Astrocyte (in vitro differentiated cells and primary cell): ENCODE measurements around the gene VGLL4. TPM values are rescaled to one million over a fixed set of nuclear protein-coding genes. Genes with fewer than 3 reads are reported as not detected.

Experiments
- DNase-seq: peaks from one replicate; pipeline ENCODE4 v3.0.0-alpha.2; 2010; ENCODE audit warnings: low read depth
- FAIRE-seq: peaks from 2 replicates; lab custom pipeline; 2011; peaks lifted over from hg19 to GRCh38; lab: Jason Lieb, UNC
- H2AFZ ChIP-seq: 2 replicates; pipeline ENCODE4 v1.6.0; 2012; ENCODE audit warnings: low read depth, low read length, inconsistent platforms
- H3K27ac ChIP-seq: 2 replicates; pipeline ENCODE4 v1.5.1; 2011; ENCODE audit warnings: low read depth, low read length, inconsistent platforms
- H3K27me3 ChIP-seq: 2 replicates; pipeline ENCODE4 v1.6.0; 2011; ENCODE audit warnings: low read length, inconsistent platforms; ENCODE audit not compliant: insufficient read depth
- H3K36me3 ChIP-seq: 2 replicates; pipeline ENCODE4 v1.5.1; 2011; ENCODE audit warnings: low read length, inconsistent platforms; ENCODE audit not compliant: insufficient read depth
- H3K4me1 ChIP-seq: 2 replicates; pipeline ENCODE4 v1.5.1; 2011; ENCODE audit warnings: low read length, inconsistent platforms; ENCODE audit not compliant: insufficient read depth
- H3K4me2 ChIP-seq: 2 replicates; pipeline ENCODE4 v1.6.0; 2012; ENCODE audit warnings: low read length, inconsistent platforms
- H3K4me3 ChIP-seq: 2 replicates; pipeline ENCODE4 v1.5.1; 2011; ENCODE audit warnings: low read depth, mild to moderate bottlenecking, low read length, inconsistent platforms; ENCODE audit not compliant: insufficient read depth
- H3K79me2 ChIP-seq: 2 replicates; pipeline ENCODE4 v1.6.0; 2012; ENCODE audit warnings: mild to moderate bottlenecking, low read length, inconsistent platforms; ENCODE audit not compliant: insufficient read depth
- H3K9ac ChIP-seq: 2 replicates; pipeline ENCODE4 v1.6.0; 2012; ENCODE audit warnings: mild to moderate bottlenecking, low read length, inconsistent platforms
- H3K9me3 ChIP-seq: 2 replicates; pipeline ENCODE4 v1.5.1; 2012; ENCODE audit warnings: low read depth, mild to moderate bottlenecking, low read length, inconsistent platforms; ENCODE audit not compliant: insufficient read depth
- H4K20me1 ChIP-seq: 2 replicates; pipeline ENCODE4 v1.6.0; 2012; ENCODE audit warnings: low read length, inconsistent platforms; ENCODE audit not compliant: insufficient read depth
- H3K27ac Mint-ChIP-seq: one replicate; pipeline ENCODE4 v1.8.0; 2021; ENCODE audit warnings: mild to moderate bottlenecking, mixed read lengths; ENCODE audit not compliant: unreplicated experiment
- H3K27me3 Mint-ChIP-seq: one replicate; pipeline ENCODE4 v1.8.0; 2021; ENCODE audit warnings: low read depth, mixed read lengths; ENCODE audit not compliant: unreplicated experiment
- H3K36me3 Mint-ChIP-seq: one replicate; pipeline ENCODE4 v1.8.0; 2021; ENCODE audit warnings: low read depth, mixed read lengths; ENCODE audit not compliant: unreplicated experiment
- H3K4me1 Mint-ChIP-seq: one replicate; pipeline ENCODE4 v1.8.0; 2021; ENCODE audit warnings: low read depth, mixed read lengths; ENCODE audit not compliant: unreplicated experiment
- H3K4me3 Mint-ChIP-seq: one replicate; pipeline ENCODE4 v1.8.0; 2021; ENCODE audit warnings: mild to moderate bottlenecking, moderate library complexity, mixed read lengths; ENCODE audit not compliant: unreplicated experiment
- H3K9me3 Mint-ChIP-seq: one replicate; pipeline ENCODE4 v1.8.0; 2021; ENCODE audit warnings: mild to moderate bottlenecking, mixed read lengths; ENCODE audit not compliant: unreplicated experiment
- EZH2 ChIP-seq: IDR thresholded peaks from 2 replicates; pipeline ENCODE4 v1.6.1; 2012; ENCODE audit warnings: mild to moderate bottlenecking, low read length, inconsistent platforms; ENCODE audit not compliant: insufficient read depth
- total RNA-seq: library from RNA; stranded (reverse); gene quantifications from 2 replicates; pipeline ENCODE4 v1.2.1, GENCODE V29; 2021
- TF ChIP-seq, protein P1 (sequence below): IDR thresholded peaks from 2 replicates; pipeline ENCODE4 v1.5.1; 2011; ENCODE audit warnings: low read depth, mild to moderate bottlenecking, inconsistent platforms, low read length, moderate library complexity; ENCODE audit not compliant: insufficient read depth

The VGLL4 gene
- total RNA-seq, 1 donor from 2014 or later: 70.3 TPM

DNA sequence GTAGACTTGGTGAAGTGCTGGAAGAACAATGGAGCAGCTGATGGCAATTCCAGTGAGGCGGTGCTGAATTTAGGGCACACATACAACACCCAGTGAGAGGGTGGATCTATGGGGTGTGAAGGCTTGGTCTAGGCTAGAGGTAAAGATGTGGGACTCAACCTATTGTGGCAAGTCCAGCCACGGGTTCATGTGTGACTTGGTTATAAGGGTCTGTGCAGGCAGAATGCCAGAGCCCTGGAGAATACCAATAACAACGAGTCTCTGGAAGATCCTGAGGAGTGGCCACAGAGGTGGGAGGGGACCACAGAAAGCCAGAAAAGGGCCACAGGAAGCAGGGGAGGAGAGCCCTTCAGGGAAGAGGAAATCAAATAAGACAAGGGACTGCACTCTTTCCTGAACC, 55.0 kb downstream of the VGLL4 start:
- no peaks in the 10 kb centered on the region for H3K9me3 ChIP-seq
- H2AFZ ChIP-seq: no peak overlapping the region
- Mint-ChIP-seq H3K4me3 (peak overlapping the region; percentile 50), H3K36me3 (peaks cover 19% of the 10 kb centered on the region), H3K27me3 (no peaks in the 10 kb centered on the region), H3K9me3 (peaks cover 2% of the 10 kb centered on the region), H3K27ac (peak overlapping the region; percentile 95), H3K4me1 (peaks cover 87% of the 10 kb centered on the region)
- H3K27ac ChIP-seq: no peak overlapping the region
- FAIRE-seq: no peak
- peaks cover 100% of the 10 kb centered on the region for H3K79me2 ChIP-seq
- peaks cover 50% of the 10 kb centered on the region for H3K4me1 ChIP-seq
- no peak overlapping the region for H3K4me2 ChIP-seq
- H3K4me3 ChIP-seq: no peak overlapping the region
- H3K27me3 ChIP-seq: no peaks in the 10 kb centered on the region
- peaks cover 97% of the 10 kb centered on the region for H4K20me1 ChIP-seq
- H3K36me3 ChIP-seq: peaks cover 5% of the 10 kb centered on the region
- no peak for DNase-seq
- no peak overlapping the region for H3K9ac ChIP-seq
- no peak for TF ChIP-seq EZH2
- TF ChIP-seq, protein P1, sequence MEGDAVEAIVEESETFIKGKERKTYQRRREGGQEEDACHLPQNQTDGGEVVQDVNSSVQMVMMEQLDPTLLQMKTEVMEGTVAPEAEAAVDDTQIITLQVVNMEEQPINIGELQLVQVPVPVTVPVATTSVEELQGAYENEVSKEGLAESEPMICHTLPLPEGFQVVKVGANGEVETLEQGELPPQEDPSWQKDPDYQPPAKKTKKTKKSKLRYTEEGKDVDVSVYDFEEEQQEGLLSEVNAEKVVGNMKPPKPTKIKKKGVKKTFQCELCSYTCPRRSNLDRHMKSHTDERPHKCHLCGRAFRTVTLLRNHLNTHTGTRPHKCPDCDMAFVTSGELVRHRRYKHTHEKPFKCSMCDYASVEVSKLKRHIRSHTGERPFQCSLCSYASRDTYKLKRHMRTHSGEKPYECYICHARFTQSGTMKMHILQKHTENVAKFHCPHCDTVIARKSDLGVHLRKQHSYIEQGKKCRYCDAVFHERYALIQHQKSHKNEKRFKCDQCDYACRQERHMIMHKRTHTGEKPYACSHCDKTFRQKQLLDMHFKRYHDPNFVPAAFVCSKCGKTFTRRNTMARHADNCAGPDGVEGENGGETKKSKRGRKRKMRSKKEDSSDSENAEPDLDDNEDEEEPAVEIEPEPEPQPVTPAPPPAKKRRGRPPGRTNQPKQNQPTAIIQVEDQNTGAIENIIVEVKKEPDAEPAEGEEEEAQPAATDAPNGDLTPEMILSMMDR: no peak

DNA sequence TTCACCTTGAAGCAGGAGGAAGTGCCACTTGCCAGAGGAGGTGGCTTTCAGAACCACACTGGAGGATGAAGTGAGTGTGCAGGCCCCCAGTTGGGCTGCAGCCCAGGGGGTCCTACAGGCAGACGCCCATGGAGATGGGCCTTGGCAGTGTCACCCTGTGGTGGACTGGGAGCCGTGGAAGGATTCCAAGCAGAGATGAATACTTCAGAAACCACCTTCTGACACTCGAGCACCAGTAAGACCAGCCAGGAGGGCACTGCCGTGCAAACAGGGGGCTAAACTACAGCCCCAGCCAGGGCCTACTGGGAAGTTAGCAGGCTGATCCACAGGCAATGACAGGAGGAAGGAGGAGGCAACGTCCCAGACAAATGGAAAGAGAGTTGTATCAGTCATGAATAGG, 55.4 kb downstream of the VGLL4 start:
- H3K9me3 ChIP-seq: no peaks in the 10 kb centered on the region
- Mint-ChIP-seq H3K4me1 (peaks cover 88% of the 10 kb centered on the region), H3K9me3 (peaks cover under 1% of the 10 kb centered on the region), H3K27ac (peak overlapping the region; percentile 95), H3K27me3 (no peaks in the 10 kb centered on the region), H3K4me3 (no peak overlapping the region), H3K36me3 (peaks cover 16% of the 10 kb centered on the region)
- peaks cover 5% of the 10 kb centered on the region for H3K36me3 ChIP-seq
- no peak overlapping the region for H3K9ac ChIP-seq
- TF ChIP-seq, protein P1: no peak
- no peak for TF ChIP-seq EZH2
- FAIRE-seq: no peak
- no peak overlapping the region for H3K4me2 ChIP-seq
- H3K79me2 ChIP-seq: peaks cover 100% of the 10 kb centered on the region
- peaks cover 50% of the 10 kb centered on the region for H3K4me1 ChIP-seq
- H3K4me3 ChIP-seq: no peak overlapping the region
- H3K27ac ChIP-seq: no peak overlapping the region
- no peak overlapping the region for H2AFZ ChIP-seq
- DNase-seq: no peak
- peaks cover 97% of the 10 kb centered on the region for H4K20me1 ChIP-seq
- no peaks in the 10 kb centered on the region for H3K27me3 ChIP-seq

DNA sequence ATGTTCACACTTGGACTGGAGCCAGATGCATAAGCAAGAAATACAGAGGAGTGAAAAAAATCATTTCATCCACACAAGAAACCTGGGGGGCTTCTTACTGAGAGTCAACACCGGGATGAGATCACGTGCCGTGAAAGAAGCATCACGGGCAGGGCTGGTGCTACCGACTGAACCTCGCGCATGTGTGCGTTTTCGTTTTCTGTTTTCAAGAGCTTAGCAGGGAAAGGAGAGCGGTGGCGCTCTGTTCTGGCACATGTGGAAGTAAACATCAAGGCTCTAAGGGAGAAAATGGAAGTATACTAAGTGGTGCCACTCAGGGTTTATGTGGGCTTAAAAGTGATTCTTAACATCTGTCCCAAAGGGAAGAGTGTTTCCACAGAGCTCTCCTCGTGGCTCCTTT, 55.9 kb downstream of the VGLL4 start:
- H4K20me1 ChIP-seq: peaks cover 97% of the 10 kb centered on the region

More for the DNA sequence above, 55.9 kb downstream of the VGLL4 start:
- FAIRE-seq (no peak), DNase-seq (no peak)
- TF ChIP-seq, protein P1: no peak
- Mint-ChIP-seq H3K36me3 (peaks cover 13% of the 10 kb centered on the region), H3K27me3 (no peaks in the 10 kb centered on the region), H3K9me3 (no peaks in the 10 kb centered on the region), H3K4me3 (no peak overlapping the region), H3K4me1 (peaks cover 88% of the 10 kb centered on the region), H3K27ac (peak overlapping the region; percentile 24)
- Histone ChIP-seq H3K4me2 (no peak overlapping the region), H3K79me2 (peaks cover 100% of the 10 kb centered on the region), H3K9me3 (no peaks in the 10 kb centered on the region), H3K4me3 (no peak overlapping the region), H3K36me3 (peaks cover 5% of the 10 kb centered on the region), H3K27me3 (no peaks in the 10 kb centered on the region), H2AFZ (no peak overlapping the region), H3K4me1 (peaks cover 50% of the 10 kb centered on the region), H3K27ac (no peak overlapping the region), H3K9ac (no peak overlapping the region)
